Gastrocnemius medialis (tissue), 4 donors: ENCODE data around the gene TNFRSF13B. TPM values are rescaled to one million over a fixed set of nuclear protein-coding genes. Genes with fewer than 3 reads are reported as not detected.

ENCODE experiments used
- ATAC-seq, 2 donors: fragments of 150-250 bp; one replicate each; pipeline ENCODE4 v1.9.1; 2016
- DNase-seq, 2 donors: peaks; one replicate each; pipeline ENCODE4 v3.0.0-alpha.2; 2019
- H3K27ac ChIP-seq, 4 donors: fragments of 200-600 bp; sonication (generic); 1 replicate in 1 of 4; 2 replicates in 3 of 4; pipeline ENCODE4 v1.5.1; 2016 to 2018; ENCODE audit warnings: mild to moderate bottlenecking in 2 of 4, moderate library complexity in 1 of 4
- H3K27me3 ChIP-seq, 3 donors: fragments of 200-600 bp; sonication (generic) in 2 of 3; 1 replicate in 1 of 3; 2 replicates in 2 of 3; pipeline versions ENCODE4 v1.5.1 to v1.6.0; 2016 to 2019; ENCODE audit warnings: mild to moderate bottlenecking in 1 of 3, moderate library complexity in 1 of 3
- H3K36me3 ChIP-seq, 2 donors: fragments of 200-600 bp; sonication (generic) in 1 of 2; one replicate each; pipeline ENCODE4 v1.5.1; 2017 to 2018
- H3K4me1 ChIP-seq, 2 donors: fragments of 200-600 bp; sonication (generic) in 1 of 2; one replicate each; pipeline ENCODE4 v1.5.1; 2016 to 2017; ENCODE audit warnings: mild to moderate bottlenecking in 2 of 2
- H3K4me3 ChIP-seq, 4 donors: fragments of 200-600 bp; sonication (generic) in 3 of 4; 1 replicate in 1 of 4; 2 replicates in 3 of 4; pipeline ENCODE4 v1.5.1; 2016 to 2019; ENCODE audit warnings: mild to moderate bottlenecking in 2 of 4
- H3K9me3 ChIP-seq, 3 donors: fragments of 200-600 bp; sonication (generic) in 2 of 3; 1 replicate in 1 of 3; 2 replicates in 2 of 3; pipeline ENCODE4 v1.5.1; 2016 to 2019
- POLR2A ChIP-seq, 2 donors: fragments of 450-650 bp; IDR thresholded peaks; one replicate each; pipeline ENCODE4 v1.6.1; 2017; ENCODE audit warnings: antibody characterized with exemption in 2 of 2, mild to moderate bottlenecking in 2 of 2, moderate library complexity in 2 of 2
- in situ Hi-C, 4 donors: fragments of 200-750 bp; cut with MboI; loops; one replicate each; pipeline versions ENCODE4 v1.15.0 to v1.8.0; 2017; ENCODE audit warnings: low sequenced_read_pairs in 4 of 4
- intact Hi-C: fragments of 100-400 bp; cut with DNase I; formaldehyde crosslinking; loops from one replicate; pipeline ENCODE4 v1.15.1; 2023; ENCODE audit warnings: low total_unique reads
- total RNA-seq, 4 donors: library from RNA; depleted of rRNA; stranded (reverse); fragments of >200 nt; gene quantifications; one replicate each; pipeline versions ENCODE4 v1.1.0 to v1.2.3, GENCODE V29; 2016
- TF ChIP-seq, protein P1 (sequence below), 5 experiments: fragments of 450-650 bp in 3 of 5; fragments of 200-600 bp in 2 of 5; sonication (generic) in 2 of 5; IDR thresholded peaks in 4 of 5; conservative IDR thresholded peaks in 1 of 5; 1 replicate in 4 of 5; 2 replicates in 1 of 5; pipeline ENCODE4 v1.5.1; 2016 to 2019; ENCODE audit warnings: antibody characterized with exemption in 5 of 5, mild to moderate bottlenecking in 3 of 5, moderate library complexity in 3 of 5

Gene TNFRSF13B
- total RNA-seq, 4 donors from 2014 or later, result not detected

DNA sequence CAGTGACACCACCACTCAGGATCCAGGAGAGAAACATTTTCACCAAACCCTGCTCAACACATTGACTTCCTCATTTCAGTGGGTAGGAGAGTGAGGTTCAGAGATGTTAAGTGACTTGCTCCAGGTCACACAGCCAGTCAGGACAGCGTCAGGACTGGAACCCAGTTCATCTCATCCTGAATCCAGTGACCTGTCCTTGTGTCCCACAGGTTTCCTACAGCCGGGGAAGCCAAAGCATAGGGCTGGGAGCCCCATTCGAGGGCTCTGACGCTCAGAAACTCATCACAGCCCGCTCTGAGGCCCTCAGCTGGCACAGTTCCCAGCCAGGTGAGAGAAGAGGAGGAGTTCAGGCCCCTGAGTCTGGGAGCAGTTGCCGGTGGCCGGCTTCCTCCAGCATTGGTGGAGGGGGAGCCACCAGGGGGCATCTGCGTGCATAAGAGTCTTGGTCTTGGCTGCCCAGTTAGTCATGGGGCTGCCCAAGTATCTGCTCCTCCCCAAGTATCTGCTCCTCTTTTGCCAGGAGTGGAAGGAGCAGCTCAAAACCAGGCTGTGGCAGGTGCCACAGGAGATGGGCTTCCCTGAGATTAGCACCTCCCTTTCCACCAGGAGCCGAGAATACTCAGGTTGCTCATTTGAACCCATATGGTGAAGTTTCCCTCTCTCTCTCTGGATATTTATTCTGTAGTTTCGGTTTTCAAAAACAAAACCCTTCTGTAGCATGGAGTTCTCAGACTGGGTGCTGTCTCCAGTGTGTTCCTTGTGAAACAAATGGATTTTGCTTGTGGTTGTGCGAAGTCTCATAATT lies 56.0 kb downstream of the TNFRSF13B start:
- DNase-seq, result no peak
- H3K27ac ChIP-seq, result no peak overlapping the region
- in situ Hi-C loops, result loop anchor here in 1 of 4 donors (10.0 kb wide), 1 partner anchor 59 kb away; the partner anchor contains the start of gene TNFRSF13B
- no peaks in the 10 kb centered on the region for H3K36me3 ChIP-seq
- no peaks in the 10 kb centered on the region for H3K9me3 ChIP-seq
- no peak for ATAC-seq
- intact Hi-C loops, result no loop called here
- H3K4me1 ChIP-seq, result no peaks in the 10 kb centered on the region
- no peaks in the 10 kb centered on the region for H3K27me3 ChIP-seq
- H3K4me3 ChIP-seq, result no peak overlapping the region
- TF ChIP-seq, protein P1, sequence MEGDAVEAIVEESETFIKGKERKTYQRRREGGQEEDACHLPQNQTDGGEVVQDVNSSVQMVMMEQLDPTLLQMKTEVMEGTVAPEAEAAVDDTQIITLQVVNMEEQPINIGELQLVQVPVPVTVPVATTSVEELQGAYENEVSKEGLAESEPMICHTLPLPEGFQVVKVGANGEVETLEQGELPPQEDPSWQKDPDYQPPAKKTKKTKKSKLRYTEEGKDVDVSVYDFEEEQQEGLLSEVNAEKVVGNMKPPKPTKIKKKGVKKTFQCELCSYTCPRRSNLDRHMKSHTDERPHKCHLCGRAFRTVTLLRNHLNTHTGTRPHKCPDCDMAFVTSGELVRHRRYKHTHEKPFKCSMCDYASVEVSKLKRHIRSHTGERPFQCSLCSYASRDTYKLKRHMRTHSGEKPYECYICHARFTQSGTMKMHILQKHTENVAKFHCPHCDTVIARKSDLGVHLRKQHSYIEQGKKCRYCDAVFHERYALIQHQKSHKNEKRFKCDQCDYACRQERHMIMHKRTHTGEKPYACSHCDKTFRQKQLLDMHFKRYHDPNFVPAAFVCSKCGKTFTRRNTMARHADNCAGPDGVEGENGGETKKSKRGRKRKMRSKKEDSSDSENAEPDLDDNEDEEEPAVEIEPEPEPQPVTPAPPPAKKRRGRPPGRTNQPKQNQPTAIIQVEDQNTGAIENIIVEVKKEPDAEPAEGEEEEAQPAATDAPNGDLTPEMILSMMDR (IDR thresholded peaks at IDR 0.05 in 4 of 5, conservative IDR thresholded peaks at IDR 0.05 in 1 of 5), result peak in 1 of 5 experiments; percentile 35
- TF ChIP-seq POLR2A (IDR thresholded peaks at IDR 0.05), result no peak

DNA sequence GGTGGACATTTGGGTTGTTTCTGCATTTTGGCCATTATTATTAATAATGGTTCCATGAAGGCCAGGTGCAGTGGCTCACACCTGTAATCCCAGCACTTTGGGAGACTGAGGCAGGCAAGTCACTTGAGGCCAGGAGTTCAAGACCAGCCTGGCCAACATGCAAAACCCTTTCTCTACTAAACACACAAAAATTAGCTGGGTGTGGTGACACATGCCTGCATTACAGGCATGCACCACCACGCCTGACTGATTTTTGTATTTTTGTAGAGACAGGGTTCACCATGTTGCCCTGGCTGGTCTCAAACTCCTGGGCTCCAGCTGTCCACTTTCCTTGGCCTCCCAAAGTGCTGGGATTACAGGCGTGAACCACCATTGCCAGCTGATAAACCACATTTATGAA lies 58.5 kb downstream of the TNFRSF13B start:
- intact Hi-C loops (no loop called here), in situ Hi-C loops (loop anchor here in 1 of 4 donors (10.0 kb wide), 1 partner anchor 61 kb away; the partner anchor contains the start of gene TNFRSF13B)
- Histone ChIP-seq H3K27ac (no peak overlapping the region), H3K36me3 (no peaks in the 10 kb centered on the region), H3K27me3 (no peaks in the 10 kb centered on the region), H3K4me3 (no peak overlapping the region), H3K9me3 (no peaks in the 10 kb centered on the region), H3K4me1 (no peaks in the 10 kb centered on the region)
- no peak for ATAC-seq
- DNase-seq, result no peak
- TF ChIP-seq, protein P1 (IDR thresholded peaks at IDR 0.05 in 4 of 5, conservative IDR thresholded peaks at IDR 0.05 in 1 of 5), result no peak
- no peak for TF ChIP-seq POLR2A (IDR thresholded peaks at IDR 0.05)

DNA sequence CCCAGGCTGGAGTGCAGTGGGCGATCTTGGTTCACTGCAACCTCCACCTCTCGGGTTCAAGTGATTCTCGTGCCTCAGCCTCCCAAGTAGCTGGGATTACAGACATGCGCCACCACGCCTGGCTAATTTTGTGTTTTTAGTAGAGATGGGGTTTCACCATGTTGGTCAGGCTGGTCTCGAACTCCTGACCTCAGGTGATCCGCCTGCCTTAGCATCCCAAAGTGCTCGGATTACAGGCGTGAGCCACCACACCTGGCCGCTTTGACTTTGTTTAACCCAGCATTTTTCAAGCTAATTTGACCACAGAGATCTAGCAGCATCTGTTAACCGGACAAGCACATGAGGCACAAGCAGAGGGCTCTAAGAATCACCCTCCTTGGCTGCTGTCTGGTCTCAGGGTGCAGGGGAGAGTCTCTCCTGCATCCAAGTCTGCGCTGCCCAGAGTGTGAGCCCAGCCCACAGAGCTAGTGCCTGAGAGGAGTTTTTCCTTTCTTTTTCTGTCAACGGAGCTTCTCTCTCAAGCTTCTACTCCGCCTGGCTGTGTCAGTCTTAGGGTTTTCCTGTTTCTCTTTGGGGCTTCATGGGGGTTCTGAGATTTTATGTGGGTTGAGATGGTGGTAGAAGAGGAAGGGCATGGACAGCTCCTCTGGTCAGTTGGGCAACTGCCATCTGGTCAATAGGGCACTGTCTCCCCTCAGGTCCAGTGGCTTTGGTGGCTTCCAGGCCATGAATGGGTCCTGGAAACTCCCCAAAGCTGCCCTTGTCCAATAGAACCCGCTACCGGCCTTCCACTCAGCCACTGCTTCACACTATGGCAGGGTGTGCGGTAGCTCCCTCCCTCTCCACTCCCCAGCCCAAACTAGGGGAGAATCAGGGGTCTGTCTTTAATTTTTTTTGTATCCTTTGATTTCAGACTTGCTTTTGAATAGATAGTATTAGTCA lies 59.6 kb downstream of the TNFRSF13B start:
- no peak overlapping the region for H3K27ac ChIP-seq
- no peak for DNase-seq
- H3K27me3 ChIP-seq, result no peaks in the 10 kb centered on the region
- no peak for ATAC-seq
- TF ChIP-seq, protein P1 (IDR thresholded peaks at IDR 0.05 in 4 of 5, conservative IDR thresholded peaks at IDR 0.05 in 1 of 5), result no peak
- TF ChIP-seq POLR2A (IDR thresholded peaks at IDR 0.05), result no peak
- intact Hi-C loops (no loop called here), in situ Hi-C loops (loop anchor here in 1 of 4 donors (10.0 kb wide), 1 partner anchor 63 kb away; the partner anchor contains the start of gene TNFRSF13B)
- H3K4me1 ChIP-seq, result no peaks in the 10 kb centered on the region
- no peaks in the 10 kb centered on the region for H3K9me3 ChIP-seq
- H3K4me3 ChIP-seq, result no peak overlapping the region
- no peaks in the 10 kb centered on the region for H3K36me3 ChIP-seq

DNA sequence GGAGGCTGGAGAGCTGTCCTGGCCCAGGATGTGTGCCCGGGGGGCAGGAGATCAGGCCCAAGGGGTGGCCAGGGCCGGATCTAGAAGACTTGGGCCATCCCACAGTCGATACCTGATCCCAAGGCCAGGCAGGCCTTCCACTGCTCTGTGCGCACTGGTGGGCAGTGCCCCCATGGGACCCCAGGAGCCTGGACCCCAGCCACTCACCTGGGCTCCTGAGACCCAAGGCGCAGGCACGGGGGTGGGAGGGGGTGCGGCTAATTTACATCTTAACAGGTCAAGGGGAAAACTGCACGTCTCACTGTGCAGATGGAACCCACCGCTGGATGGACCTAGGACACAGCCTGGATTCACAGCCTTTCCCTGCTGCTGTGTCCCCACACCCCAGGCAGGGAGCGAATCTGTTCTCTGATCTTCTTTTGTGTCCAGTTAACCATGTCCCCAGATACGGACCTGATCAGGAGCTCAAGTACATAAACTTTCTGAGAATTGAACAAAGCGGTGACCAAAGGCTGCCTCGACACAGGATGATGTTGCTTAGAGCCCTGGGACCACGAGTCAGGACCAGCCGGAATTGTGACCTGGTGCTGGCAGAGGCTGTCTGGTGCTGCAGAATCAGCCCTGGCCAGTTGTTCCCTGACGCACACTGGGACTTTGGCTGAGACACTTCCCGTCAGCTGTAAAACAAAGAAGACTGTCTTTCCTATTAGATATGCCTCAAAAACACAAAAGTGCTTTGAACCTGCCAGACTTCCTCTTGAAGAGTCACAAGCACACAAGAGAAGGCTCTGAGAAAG lies 60.6 kb downstream of the TNFRSF13B start:
- H3K27ac ChIP-seq, result no peak overlapping the region
- no peak for DNase-seq
- no peak overlapping the region for H3K4me3 ChIP-seq
- H3K4me1 ChIP-seq, result no peaks in the 10 kb centered on the region
- H3K27me3 ChIP-seq, result no peaks in the 10 kb centered on the region
- no peaks in the 10 kb centered on the region for H3K9me3 ChIP-seq
- intact Hi-C loops, result no loop called here
- peak in 1 of 2 donors; percentile 30 for ATAC-seq
- in situ Hi-C loops, result loop anchor here in 1 of 4 donors (10.0 kb wide), 1 partner anchor 63 kb away; the partner anchor contains the start of gene TNFRSF13B
- H3K36me3 ChIP-seq, result no peaks in the 10 kb centered on the region
- no peak for TF ChIP-seq POLR2A (IDR thresholded peaks at IDR 0.05)
- TF ChIP-seq, protein P1 (IDR thresholded peaks at IDR 0.05 in 4 of 5, conservative IDR thresholded peaks at IDR 0.05 in 1 of 5), result no peak
